Activated CD4-positive, alpha-beta memory T cell treated with anti-CD3 and anti-CD28 coated beads for 36 hours (primary cell): ENCODE measurements around the gene COX7B2. TPM values are rescaled to one million over a fixed set of nuclear protein-coding genes. Genes with fewer than 3 reads are reported as not detected.

Experiments used
- CTCF ChIA-PET: fragments of 350-600 bp; sonication (Branson Sonifier 250); formaldehyde crosslinking; loops from one replicate; lab custom pipeline; 2021; ENCODE audit warnings: antibody characterized with exemption, inconsistent platforms; lab: Charles Lee
- POLR2A ChIA-PET: fragments of 350-600 bp; sonication (Branson Sonifier 250); formaldehyde crosslinking; loops from one replicate; lab custom pipeline; 2021; ENCODE audit warnings: antibody characterized with exemption; lab: Charles Lee
- DNase-seq: peaks from one replicate; pipeline ENCODE4 v3.0.0-alpha.2; 2020
- H3K27ac Mint-ChIP-seq: one replicate; pipeline ENCODE4 v1.8.0; 2021; ENCODE audit warnings: mixed read lengths
- H3K27me3 Mint-ChIP-seq: one replicate; pipeline ENCODE4 v1.8.0; 2021; ENCODE audit warnings: mixed read lengths
- H3K36me3 Mint-ChIP-seq: one replicate; pipeline ENCODE4 v1.8.0; 2021; ENCODE audit warnings: mixed read lengths
- H3K4me1 Mint-ChIP-seq: one replicate; pipeline ENCODE4 v1.8.0; 2021; ENCODE audit warnings: low read depth, mixed read lengths
- H3K4me3 Mint-ChIP-seq: one replicate; pipeline ENCODE4 v1.8.0; 2021; ENCODE audit warnings: mild to moderate bottlenecking, mixed read lengths
- H3K9me3 Mint-ChIP-seq: one replicate; pipeline ENCODE4 v1.8.0; 2021; ENCODE audit warnings: mixed read lengths
- intact Hi-C: fragments of 100-400 bp; cut with micrococcal nuclease; formaldehyde crosslinking; loops from one replicate; pipeline ENCODE4 v1.15.1; 2023
- total RNA-seq, 2 experiments: library from RNA; stranded (reverse); gene quantifications; one replicate each; pipeline ENCODE4 v1.2.3, GENCODE V29; 2021

The COX7B2 gene
- total RNA-seq, 2 experiments from 2014 or later = not detected

DNA sequence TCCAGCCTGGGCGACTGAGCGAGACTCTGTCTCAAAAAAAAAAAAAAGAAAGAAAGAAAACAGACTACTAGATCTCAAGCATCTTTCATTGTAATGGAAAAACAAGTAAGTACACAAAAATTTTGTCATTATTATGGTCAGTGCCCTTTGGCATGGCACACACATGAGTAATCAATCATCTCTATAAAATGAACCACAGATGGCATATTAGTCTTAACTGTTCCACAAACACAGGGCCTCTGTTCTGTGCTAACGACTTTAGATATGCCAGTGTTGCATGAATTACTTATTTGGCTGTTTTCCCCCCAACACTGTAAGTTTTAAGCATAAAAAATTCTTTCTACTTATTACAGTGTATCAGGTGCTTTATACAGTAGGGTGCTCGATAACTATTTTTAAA lies 90.4 kb downstream of the COX7B2 start:
- no peak for DNase-seq
- no peak overlapping the region for H3K4me3 Mint-ChIP-seq
- H3K4me1 Mint-ChIP-seq = no peaks in the 10 kb centered on the region
- no peaks in the 10 kb centered on the region for H3K9me3 Mint-ChIP-seq
- ChIA-PET POLR2A (no interaction called here), CTCF (no interaction called here)
- intact Hi-C loops = no loop called here
- no peak overlapping the region for H3K27ac Mint-ChIP-seq
- H3K27me3 Mint-ChIP-seq = no peaks in the 10 kb centered on the region
- H3K36me3 Mint-ChIP-seq = no peaks in the 10 kb centered on the region

DNA sequence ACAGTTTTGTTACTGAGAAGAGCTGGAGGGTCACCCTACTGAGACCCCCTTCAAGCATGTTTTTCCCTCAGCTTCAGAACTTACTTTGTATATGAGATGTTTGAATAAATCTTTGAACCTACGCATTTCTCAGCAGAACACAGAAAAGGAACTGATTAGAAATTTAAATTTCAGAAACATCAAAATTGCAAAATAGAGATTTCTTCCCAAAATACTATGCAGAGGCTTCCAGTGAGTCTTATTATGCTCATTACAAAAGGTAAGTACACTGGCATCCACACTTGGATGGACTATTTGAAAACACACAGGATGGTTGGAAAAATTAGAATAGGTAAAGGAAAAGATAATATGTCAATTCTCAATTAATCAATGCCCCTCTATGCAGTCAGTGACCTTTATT lies 91.2 kb downstream of the COX7B2 start:
- Mint-ChIP-seq H3K27me3 (no peaks in the 10 kb centered on the region), H3K4me1 (no peaks in the 10 kb centered on the region), H3K9me3 (no peaks in the 10 kb centered on the region), H3K4me3 (no peak overlapping the region), H3K27ac (no peak overlapping the region), H3K36me3 (no peaks in the 10 kb centered on the region)
- CTCF ChIA-PET = no interaction called here
- POLR2A ChIA-PET = no interaction called here
- DNase-seq = no peak
- intact Hi-C loops = no loop called here

DNA sequence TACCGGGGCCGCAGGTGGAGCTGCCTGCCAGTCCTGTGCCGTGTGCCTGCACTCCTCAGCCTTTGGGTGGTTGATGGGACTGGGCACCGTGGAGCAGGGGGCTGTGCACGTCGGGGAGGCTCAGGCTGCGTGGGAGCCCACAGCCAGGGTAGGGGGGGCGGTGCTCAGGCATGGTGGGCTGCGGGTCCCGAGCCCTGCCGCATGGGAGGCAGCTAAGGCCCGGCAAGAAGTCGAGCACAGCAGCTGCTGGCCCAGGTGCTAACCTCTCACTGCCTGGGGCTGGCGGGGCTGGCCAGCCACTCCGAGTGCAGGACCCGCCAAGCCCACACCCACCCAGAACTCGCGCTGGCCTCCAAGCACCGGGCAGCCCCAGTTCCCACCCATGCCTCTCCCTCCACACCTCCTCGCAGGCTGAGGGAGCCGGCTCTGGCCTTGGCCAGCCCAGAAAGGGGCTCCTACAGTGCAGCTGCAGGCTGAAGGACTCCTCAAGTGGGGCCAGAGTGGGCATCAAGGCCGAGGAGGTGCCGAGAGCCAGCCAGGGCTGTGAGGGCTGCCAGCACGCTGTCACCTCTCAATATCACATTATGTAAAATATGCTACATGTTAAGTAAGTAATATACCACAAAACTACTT lies 104.1 kb downstream of the COX7B2 start:
- peaks cover 4% of the 10 kb centered on the region for H3K9me3 Mint-ChIP-seq
- POLR2A ChIA-PET = no interaction called here
- no peaks in the 10 kb centered on the region for H3K27me3 Mint-ChIP-seq
- no peak for DNase-seq
- no peak overlapping the region for H3K27ac Mint-ChIP-seq
- CTCF ChIA-PET = no interaction called here
- H3K4me3 Mint-ChIP-seq = no peak overlapping the region
- no peaks in the 10 kb centered on the region for H3K36me3 Mint-ChIP-seq
- intact Hi-C loops = no loop called here
- H3K4me1 Mint-ChIP-seq = no peaks in the 10 kb centered on the region

DNA sequence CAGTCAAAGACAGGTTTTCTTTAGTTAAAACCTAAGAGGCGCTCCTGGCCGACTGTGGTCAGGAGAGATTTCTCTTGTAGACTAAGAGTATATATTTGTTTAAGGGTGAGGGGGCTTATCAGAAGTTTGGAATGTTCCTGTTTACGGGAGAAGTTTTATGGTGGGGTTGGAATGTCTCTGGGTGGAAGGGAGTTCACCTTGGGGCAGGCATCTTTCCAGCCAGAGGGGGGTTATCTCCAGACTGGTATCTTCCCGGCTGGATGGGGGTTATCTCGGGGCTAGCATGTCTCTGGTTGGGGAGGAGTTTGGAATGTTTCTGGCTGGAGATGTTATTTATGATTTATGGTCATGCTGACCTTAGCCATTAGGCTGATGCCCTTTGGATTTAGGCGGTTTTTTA lies 116.0 kb downstream of the COX7B2 start:
- H3K9me3 Mint-ChIP-seq = peaks cover 10% of the 10 kb centered on the region
- no peak for DNase-seq
- H3K27ac Mint-ChIP-seq = no peak overlapping the region
- H3K36me3 Mint-ChIP-seq = no peaks in the 10 kb centered on the region
- intact Hi-C loops = no loop called here
- H3K27me3 Mint-ChIP-seq = no peaks in the 10 kb centered on the region
- no peaks in the 10 kb centered on the region for H3K4me1 Mint-ChIP-seq
- H3K4me3 Mint-ChIP-seq = no peak overlapping the region
- POLR2A ChIA-PET = no interaction called here
- CTCF ChIA-PET = no interaction called here

DNA sequence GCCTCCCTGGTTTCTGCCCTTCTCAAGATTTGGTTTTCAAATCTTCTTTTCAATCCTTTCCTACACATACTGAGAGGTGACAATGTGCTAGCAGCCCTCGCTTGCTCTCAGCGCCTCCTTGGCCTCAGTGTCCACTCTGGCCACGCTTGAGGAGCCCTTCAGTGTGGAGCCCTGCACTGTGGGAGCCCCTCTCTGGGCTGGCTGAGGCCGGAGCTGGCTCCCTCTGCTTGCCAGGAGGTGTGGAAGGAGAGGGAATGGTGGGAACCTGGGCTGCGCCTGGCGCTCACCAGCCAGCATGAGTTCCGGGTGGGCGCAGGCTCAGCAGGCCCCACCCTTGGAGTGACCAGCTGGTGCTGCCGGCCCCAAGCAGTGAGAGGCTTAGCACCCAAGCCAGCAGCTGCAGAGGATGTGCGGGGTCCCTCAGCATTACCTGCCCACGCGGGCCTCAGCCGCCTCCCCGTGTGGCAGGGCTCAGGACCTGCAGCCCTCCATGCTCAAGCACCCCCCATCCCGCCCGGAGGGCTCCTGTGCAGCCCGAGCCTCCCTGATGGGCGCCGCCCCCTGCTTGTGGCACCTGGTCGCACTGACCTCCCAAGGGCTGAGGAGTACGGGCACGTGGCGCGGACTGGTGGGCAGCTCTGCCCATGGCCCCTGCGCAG lies 127.5 kb downstream of the COX7B2 start:
- ChIA-PET CTCF (no interaction called here), POLR2A (no interaction called here)
- DNase-seq = no peak
- no peaks in the 10 kb centered on the region for H3K4me1 Mint-ChIP-seq
- no peaks in the 10 kb centered on the region for H3K27me3 Mint-ChIP-seq
- no peaks in the 10 kb centered on the region for H3K36me3 Mint-ChIP-seq
- H3K9me3 Mint-ChIP-seq = no peaks in the 10 kb centered on the region
- H3K4me3 Mint-ChIP-seq = no peak overlapping the region
- intact Hi-C loops = no loop called here
- no peak overlapping the region for H3K27ac Mint-ChIP-seq

DNA sequence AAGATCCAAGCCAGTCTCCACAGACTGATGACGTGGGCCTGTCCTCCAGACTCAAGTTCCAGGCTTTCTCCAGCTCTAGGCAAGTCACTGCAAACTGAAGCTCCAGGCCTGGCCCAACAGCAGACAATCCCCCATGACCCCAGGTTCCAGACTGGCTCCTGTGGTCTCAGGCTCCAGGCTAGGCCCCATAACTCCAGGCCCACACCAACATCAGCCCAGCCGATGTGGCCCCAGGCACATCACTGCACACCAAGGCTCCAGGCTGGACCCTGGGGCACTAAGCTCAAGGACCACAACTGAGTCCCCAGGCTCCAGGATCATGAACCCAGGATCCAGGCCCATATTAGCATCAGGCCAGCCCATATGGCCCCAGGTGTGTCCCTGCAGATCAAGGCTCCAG lies 143.6 kb downstream of the COX7B2 start:
- Mint-ChIP-seq H3K4me3 (no peak overlapping the region), H3K27ac (no peak overlapping the region), H3K9me3 (peaks cover under 1% of the 10 kb centered on the region), H3K27me3 (no peaks in the 10 kb centered on the region), H3K36me3 (no peaks in the 10 kb centered on the region), H3K4me1 (no peaks in the 10 kb centered on the region)
- CTCF ChIA-PET = no interaction called here
- no peak for DNase-seq
- POLR2A ChIA-PET = no interaction called here
- intact Hi-C loops = no loop called here

DNA sequence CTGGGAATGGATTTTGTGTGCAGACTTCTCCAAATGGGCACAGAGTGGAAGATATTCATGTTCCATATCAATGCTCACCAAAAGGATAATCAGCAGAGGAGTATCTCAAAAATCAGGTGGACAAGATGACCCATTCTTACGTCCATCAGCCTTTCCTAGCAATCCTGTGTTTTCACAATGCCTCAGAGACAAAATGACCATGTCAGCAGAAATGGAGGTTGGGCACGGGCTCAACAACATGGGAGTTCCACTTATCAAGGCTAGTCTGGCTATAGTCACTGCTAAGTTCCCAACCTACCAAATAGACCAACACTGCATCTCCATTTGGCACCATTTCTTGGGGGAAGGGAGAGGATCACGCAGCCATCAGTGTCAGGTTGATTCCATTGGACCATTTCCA lies 179.0 kb downstream of the COX7B2 start:
- no peak overlapping the region for H3K4me3 Mint-ChIP-seq
- H3K4me1 Mint-ChIP-seq = no peaks in the 10 kb centered on the region
- H3K27ac Mint-ChIP-seq = no peak overlapping the region
- no peak for DNase-seq
- CTCF ChIA-PET = no interaction called here
- POLR2A ChIA-PET = no interaction called here
- H3K27me3 Mint-ChIP-seq = peaks cover 2% of the 10 kb centered on the region
- intact Hi-C loops = no loop called here
- no peaks in the 10 kb centered on the region for H3K36me3 Mint-ChIP-seq
- H3K9me3 Mint-ChIP-seq = peaks cover 10% of the 10 kb centered on the region

DNA sequence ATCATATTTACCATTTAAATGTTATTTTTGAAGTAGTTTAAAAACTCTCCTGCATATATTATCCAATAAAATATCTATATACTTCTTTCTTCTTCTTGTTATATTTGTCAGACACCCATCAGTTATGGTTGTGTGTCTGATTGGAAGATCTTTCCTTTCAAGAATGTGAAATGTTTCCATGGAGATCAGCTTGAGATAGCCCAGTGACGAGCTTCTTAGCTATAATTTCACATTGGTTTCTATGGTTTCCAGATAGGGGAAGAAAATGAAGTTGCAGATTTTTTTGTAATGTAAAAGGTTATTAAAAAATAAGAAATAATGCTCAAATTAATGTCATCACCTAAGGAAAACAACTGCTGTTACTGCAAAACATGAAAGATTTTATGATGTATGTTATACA lies 189.0 kb downstream of the COX7B2 start:
- ChIA-PET POLR2A (no interaction called here), CTCF (no interaction called here)
- Mint-ChIP-seq H3K4me1 (no peaks in the 10 kb centered on the region), H3K27me3 (peaks cover 4% of the 10 kb centered on the region), H3K4me3 (no peak overlapping the region), H3K9me3 (peaks cover 5% of the 10 kb centered on the region), H3K27ac (no peak overlapping the region), H3K36me3 (peaks cover 3% of the 10 kb centered on the region)
- no peak for DNase-seq
- intact Hi-C loops = no loop called here

DNA sequence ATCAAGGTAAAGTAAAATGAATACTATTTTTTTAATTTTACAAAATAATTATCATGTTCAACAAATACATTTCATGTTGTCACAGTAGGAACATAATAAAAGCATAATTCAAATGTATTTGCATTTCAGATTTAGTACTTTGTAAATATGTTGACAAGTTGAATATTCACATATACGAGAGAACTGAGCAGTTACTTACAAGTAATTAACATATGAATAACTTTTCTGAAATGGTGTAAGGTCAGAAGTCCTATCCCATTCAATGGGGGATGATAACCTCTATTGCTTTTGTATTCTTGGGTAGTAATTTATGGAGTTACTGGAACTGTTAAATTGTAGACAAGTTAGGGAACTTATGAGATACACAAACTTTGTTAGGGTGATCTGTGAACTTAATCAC lies 191.1 kb downstream of the COX7B2 start:
- DNase-seq = no peak
- intact Hi-C loops = no loop called here
- Mint-ChIP-seq H3K27me3 (no peaks in the 10 kb centered on the region), H3K4me1 (no peaks in the 10 kb centered on the region), H3K27ac (no peak overlapping the region), H3K4me3 (no peak overlapping the region), H3K36me3 (no peaks in the 10 kb centered on the region), H3K9me3 (peaks cover 7% of the 10 kb centered on the region)
- ChIA-PET CTCF (no interaction called here), POLR2A (no interaction called here)

DNA sequence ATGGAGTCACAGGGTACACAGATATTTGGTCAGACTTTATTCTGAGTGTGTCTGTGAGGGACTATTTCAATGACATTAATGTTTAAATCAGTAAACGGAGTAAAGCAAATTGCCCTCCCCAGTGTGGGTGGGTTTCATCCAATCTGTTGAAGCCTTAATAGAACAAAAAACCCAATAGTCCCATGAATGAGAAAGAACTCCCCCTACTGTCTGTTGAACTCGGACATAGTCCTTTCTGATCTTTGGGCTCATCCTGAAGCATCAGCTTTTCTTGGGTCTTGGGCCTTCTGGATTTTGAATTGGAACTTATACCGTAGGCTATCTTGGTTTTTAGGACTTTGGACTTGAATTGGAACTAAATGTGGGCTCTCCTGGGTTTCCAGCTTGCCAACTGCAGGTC lies 193.6 kb downstream of the COX7B2 start:
- intact Hi-C loops = no loop called here
- Mint-ChIP-seq H3K4me3 (no peak overlapping the region), H3K9me3 (peaks cover 3% of the 10 kb centered on the region), H3K27ac (no peak overlapping the region), H3K36me3 (no peaks in the 10 kb centered on the region), H3K4me1 (no peaks in the 10 kb centered on the region), H3K27me3 (no peaks in the 10 kb centered on the region)
- CTCF ChIA-PET = no interaction called here
- no peak for DNase-seq
- POLR2A ChIA-PET = no interaction called here

DNA sequence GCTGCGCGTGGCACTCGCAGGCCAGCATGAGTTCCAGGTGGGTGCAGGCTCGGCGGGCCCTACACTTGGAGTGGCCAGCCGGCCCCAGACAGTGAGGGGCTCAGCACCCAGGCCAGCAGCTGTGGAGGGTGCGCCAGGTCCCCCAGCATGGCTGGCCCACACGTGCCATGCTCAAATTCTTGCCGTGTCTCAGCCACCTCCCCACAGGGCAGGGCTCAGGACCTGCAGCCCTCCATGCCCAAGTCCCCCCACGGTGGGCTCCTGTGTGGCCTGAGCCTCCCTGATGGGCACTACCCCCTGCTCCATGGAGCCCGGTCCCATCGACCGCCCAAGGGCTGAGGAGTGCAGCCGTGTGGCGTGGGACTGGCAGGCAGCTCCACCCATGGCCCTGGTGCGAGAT lies 210.2 kb downstream of the COX7B2 start:
- ChIA-PET CTCF (no interaction called here), POLR2A (no interaction called here)
- intact Hi-C loops = no loop called here
- DNase-seq = no peak
- no peaks in the 10 kb centered on the region for H3K36me3 Mint-ChIP-seq
- H3K4me1 Mint-ChIP-seq = no peaks in the 10 kb centered on the region
- H3K27ac Mint-ChIP-seq = no peak overlapping the region
- H3K27me3 Mint-ChIP-seq = no peaks in the 10 kb centered on the region
- H3K9me3 Mint-ChIP-seq = peaks cover 7% of the 10 kb centered on the region
- no peak overlapping the region for H3K4me3 Mint-ChIP-seq
